Smooth muscle cell (in vitro differentiated cells): Measurements from ENCODE around the gene RPTOR. TPM values are rescaled to one million over a fixed set of nuclear protein-coding genes. Genes with fewer than 3 reads are reported as not detected.

Experiments used
- DNase-seq: peaks from one replicate; lab custom pipeline; 2025; ENCODE audit not compliant: unreplicated experiment; lab: John Stamatoyannopoulos, UW
- H2AFZ ChIP-seq: fragments of 200-600 bp; sonication (generic); 2 replicates; pipeline ENCODE4 v1.6.0; 2016; ENCODE audit warnings: antibody characterized with exemption, low read depth, mild to moderate bottlenecking
- H3F3A ChIP-seq: fragments of 200-600 bp; sonication (generic); 2 replicates; pipeline ENCODE4 v1.6.0; 2017; ENCODE audit warnings: antibody characterized with exemption, low read depth
- H3K27ac ChIP-seq: fragments of 200-600 bp; sonication (generic); 2 replicates; pipeline ENCODE4 v1.5.1; 2016; ENCODE audit warnings: low read depth, mild to moderate bottlenecking
- H3K27me3 ChIP-seq: fragments of 200-600 bp; sonication (generic); 2 replicates; pipeline ENCODE4 v1.6.1; 2016; ENCODE audit warnings: low read depth, mild to moderate bottlenecking
- H3K36me3 ChIP-seq: fragments of 200-600 bp; sonication (generic); 2 replicates; pipeline ENCODE4 v1.5.1; 2016; ENCODE audit warnings: low read depth
- H3K4me1 ChIP-seq: fragments of 200-600 bp; sonication (generic); 2 replicates; pipeline ENCODE4 v1.5.1; 2016; ENCODE audit warnings: low read depth
- H3K4me2 ChIP-seq: fragments of 200-600 bp; sonication (generic); 2 replicates; pipeline ENCODE4 v1.6.0; 2016; ENCODE audit warnings: mild to moderate bottlenecking
- H3K4me3 ChIP-seq: fragments of 200-600 bp; sonication (generic); 2 replicates; pipeline ENCODE4 v1.5.1; 2016; ENCODE audit warnings: mild to moderate bottlenecking
- H3K79me2 ChIP-seq: fragments of 200-600 bp; sonication (generic); 2 replicates; pipeline ENCODE4 v1.6.0; 2016; ENCODE audit warnings: low read depth, mild to moderate bottlenecking
- H3K9ac ChIP-seq: fragments of 200-600 bp; sonication (generic); 2 replicates; pipeline ENCODE4 v1.6.0; 2016; ENCODE audit warnings: low read depth
- H3K9me3 ChIP-seq: fragments of 200-600 bp; sonication (generic); replicated peaks from 2 replicates; pipeline ENCODE4 v1.5.1; 2016; ENCODE audit warnings: low read depth
- H4K20me1 ChIP-seq: fragments of 200-600 bp; sonication (generic); 2 replicates; pipeline ENCODE4 v1.6.0; 2016; ENCODE audit warnings: low read depth
- WGBS: methylation state at CpG from one replicate; pipeline ENCODE4 v1.1.7; 2016; ENCODE audit warnings: low lambda C conversion rate; 5-methylcytosine and 5-hydroxymethylcytosine counted together
- polyA plus RNA-seq: library from polyadenylated mRNA; unstranded; fragments of >200 nt; fragmentation: Nextera tagmentation; extraction: Ambion mirVana; gene quantifications from 2 replicates; pipeline ENCODE4 v1.2.1, GENCODE V29; 2016
- total RNA-seq: library from RNA; depleted of rRNA; stranded (reverse); fragments of >200 nt; gene quantifications from 2 replicates; pipeline ENCODE4 v1.2.3, GENCODE V29; 2014
- TF ChIP-seq, protein P1 (sequence below): fragments of 200-600 bp; sonication (generic); IDR thresholded peaks from 2 replicates; pipeline ENCODE4 v1.5.1; 2017; ENCODE audit warnings: borderline replicate concordance, mild to moderate bottlenecking, antibody characterized with exemption; ENCODE audit not compliant: insufficient read depth, poor library complexity, severe bottlenecking

Gene RPTOR
- total and polyA plus RNA-seq, 2 experiments from 2014 or later: 10.6 to 12.2 TPM

DNA sequence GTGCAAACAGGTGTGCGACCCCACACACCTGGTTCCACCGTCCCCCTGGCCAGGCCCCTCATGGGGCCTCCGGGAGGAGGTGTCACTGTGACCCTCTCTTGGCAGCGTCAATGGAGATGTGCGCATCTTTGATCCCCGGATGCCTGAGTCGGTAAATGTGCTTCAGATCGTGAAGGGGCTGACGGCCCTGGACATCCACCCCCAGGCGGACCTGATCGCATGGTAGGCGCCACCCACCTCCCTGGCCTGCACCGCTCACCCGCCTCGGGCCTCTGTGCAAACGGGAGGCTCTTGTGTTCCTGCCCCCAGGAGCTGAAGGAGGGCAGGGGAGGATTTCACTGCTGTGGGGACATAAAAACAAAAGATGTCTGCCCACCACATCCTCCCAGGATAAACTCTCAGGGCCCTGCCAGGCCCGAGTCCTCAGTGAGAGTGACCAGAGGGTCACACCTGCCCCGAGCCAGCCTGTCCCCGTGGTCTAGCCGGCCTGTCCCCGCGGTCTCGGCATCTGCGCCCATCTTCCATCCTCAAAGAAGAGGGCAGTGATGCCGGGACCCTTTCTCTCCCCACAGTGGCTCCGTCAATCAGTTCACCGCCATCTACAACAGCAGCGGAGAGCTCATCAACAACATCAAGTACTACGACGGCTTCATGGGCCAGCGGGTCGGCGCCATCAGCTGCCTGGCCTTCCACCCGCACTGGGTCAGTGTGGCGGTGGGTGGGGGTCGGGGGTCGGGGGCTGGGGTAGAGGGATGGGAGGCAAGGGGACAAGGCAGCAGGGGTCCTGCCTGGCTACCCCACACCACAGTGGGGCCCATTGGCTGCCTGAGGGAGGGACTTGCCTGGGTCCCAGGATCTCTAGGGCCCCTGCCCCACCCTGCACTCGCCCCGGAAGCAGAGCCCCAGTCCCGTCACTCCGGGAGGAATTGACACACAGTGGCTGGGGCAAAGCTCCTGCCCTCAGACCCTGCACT lies 418.0 kb downstream of the RPTOR start:
- Histone ChIP-seq H3K4me1 (no peaks in the 10 kb centered on the region), H2AFZ (no peak overlapping the region), H3K27ac (no peak overlapping the region), H3F3A (no peaks in the 10 kb centered on the region), H3K4me2 (no peak overlapping the region), H3K4me3 (no peak overlapping the region), H3K9me3 (no peaks in the 10 kb centered on the region), H3K79me2 (no peaks in the 10 kb centered on the region), H3K9ac (no peak overlapping the region), H3K36me3 (no peaks in the 10 kb centered on the region), H3K27me3 (no peaks in the 10 kb centered on the region), H4K20me1 (no peaks in the 10 kb centered on the region)
- WGBS: 98% methylated on average over 35 of the region's 41 CpGs
- TF ChIP-seq, protein P1, sequence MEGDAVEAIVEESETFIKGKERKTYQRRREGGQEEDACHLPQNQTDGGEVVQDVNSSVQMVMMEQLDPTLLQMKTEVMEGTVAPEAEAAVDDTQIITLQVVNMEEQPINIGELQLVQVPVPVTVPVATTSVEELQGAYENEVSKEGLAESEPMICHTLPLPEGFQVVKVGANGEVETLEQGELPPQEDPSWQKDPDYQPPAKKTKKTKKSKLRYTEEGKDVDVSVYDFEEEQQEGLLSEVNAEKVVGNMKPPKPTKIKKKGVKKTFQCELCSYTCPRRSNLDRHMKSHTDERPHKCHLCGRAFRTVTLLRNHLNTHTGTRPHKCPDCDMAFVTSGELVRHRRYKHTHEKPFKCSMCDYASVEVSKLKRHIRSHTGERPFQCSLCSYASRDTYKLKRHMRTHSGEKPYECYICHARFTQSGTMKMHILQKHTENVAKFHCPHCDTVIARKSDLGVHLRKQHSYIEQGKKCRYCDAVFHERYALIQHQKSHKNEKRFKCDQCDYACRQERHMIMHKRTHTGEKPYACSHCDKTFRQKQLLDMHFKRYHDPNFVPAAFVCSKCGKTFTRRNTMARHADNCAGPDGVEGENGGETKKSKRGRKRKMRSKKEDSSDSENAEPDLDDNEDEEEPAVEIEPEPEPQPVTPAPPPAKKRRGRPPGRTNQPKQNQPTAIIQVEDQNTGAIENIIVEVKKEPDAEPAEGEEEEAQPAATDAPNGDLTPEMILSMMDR: no peak
- no peak for DNase-seq

DNA sequence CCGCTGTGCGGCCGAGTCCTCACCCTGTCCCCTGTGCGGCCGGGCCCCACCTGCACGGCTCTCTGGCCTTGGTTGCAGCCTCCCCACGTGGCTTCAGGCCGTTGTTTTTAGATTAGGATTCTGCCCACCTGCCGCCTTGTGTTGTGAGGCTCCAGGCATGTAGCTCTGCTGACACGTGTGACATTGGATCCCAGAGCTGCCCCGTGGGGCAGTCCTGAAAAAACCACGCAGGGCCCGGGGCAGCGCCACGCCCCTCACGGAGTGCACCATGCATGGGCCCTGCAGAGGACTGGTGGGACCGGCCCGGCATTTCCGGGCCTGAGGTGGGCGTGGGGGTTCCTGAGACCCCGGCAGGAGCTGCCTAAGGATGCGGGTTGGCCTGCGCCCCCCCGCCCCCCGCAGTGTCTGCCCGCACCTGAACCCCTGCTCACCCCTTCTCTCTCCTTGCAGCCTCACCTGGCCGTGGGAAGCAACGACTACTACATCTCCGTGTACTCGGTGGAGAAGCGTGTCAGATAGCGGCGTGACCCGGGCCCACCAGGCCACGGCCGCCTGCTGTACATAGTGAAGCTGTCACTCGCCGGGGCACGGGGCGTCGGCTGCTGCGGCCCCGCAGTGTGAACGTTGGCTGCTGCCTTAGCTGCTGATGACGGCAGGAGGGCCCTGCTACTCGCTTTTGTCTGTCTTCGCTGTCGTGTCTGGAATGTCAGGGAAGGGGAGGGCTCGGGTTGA lies 419.3 kb downstream of the RPTOR start:
- no peak for DNase-seq
- no peaks in the 10 kb centered on the region for H3K9me3 ChIP-seq
- H3K4me3 ChIP-seq: no peak overlapping the region
- H3F3A ChIP-seq: no peaks in the 10 kb centered on the region
- H3K27ac ChIP-seq: no peak overlapping the region
- H3K4me1 ChIP-seq: no peaks in the 10 kb centered on the region
- H2AFZ ChIP-seq: no peak overlapping the region
- H3K36me3 ChIP-seq: no peaks in the 10 kb centered on the region
- TF ChIP-seq, protein P1: no peak
- no peaks in the 10 kb centered on the region for H4K20me1 ChIP-seq
- H3K9ac ChIP-seq: no peak overlapping the region
- H3K27me3 ChIP-seq: no peaks in the 10 kb centered on the region
- H3K4me2 ChIP-seq: no peak overlapping the region
- WGBS: 94% methylated on average over 47 of the region's 49 CpGs
- H3K79me2 ChIP-seq: no peaks in the 10 kb centered on the region

DNA sequence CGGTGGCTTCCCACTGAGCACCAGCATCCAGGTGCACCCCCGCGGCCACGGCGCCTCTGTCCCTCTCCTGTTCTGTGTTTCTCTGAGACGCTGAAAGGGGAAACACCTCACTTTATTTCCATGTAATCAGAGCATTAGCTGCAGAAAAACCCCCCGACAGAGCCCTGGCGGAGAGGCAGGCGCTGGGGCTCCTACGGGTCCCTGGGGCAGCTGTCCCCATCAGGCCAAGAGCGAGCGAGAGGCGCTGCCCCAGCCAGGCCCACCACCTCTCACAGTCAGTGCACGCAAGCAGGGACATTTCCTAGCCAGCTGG lies 419.9 kb downstream of the RPTOR start:
- DNase-seq: no peak
- Histone ChIP-seq H3K79me2 (no peaks in the 10 kb centered on the region), H3K27ac (no peak overlapping the region), H3F3A (no peaks in the 10 kb centered on the region), H3K9ac (no peak overlapping the region), H3K27me3 (no peaks in the 10 kb centered on the region), H3K4me2 (no peak overlapping the region), H3K9me3 (no peaks in the 10 kb centered on the region), H3K36me3 (no peaks in the 10 kb centered on the region), H4K20me1 (no peaks in the 10 kb centered on the region), H3K4me1 (no peaks in the 10 kb centered on the region), H3K4me3 (no peak overlapping the region), H2AFZ (no peak overlapping the region)
- WGBS: 93% methylated on average over 14 of the region's 14 CpGs
- TF ChIP-seq, protein P1: no peak
